Renal pelvis (tissue), 3 donors: ENCODE measurements around the gene ZNF518A. TPM values are rescaled to one million over a fixed set of nuclear protein-coding genes. Genes with fewer than 3 reads are reported as not detected.

Experiments used
- polyA plus RNA-seq, 3 donors: library from polyadenylated mRNA; unstranded; fragments of 120-200 nt; gene quantifications; one replicate each; pipeline ENCODE4 v1.2.1, GENCODE V29; 2013; ENCODE audit not compliant: insufficient read length in 3 of 3

Gene ZNF518A
- polyA plus RNA-seq, 3 donors = 32.4 to 55.3 (median 50.5) TPM

Other genes starting within 250 kb of the ZNF518A start
- gene CC2D2B, start 222.3 kb upstream of the ZNF518A start, polyA plus RNA-seq = 1 to 10 TPM; 1.6 to 2.7 (median 1.8) TPM
- 10 to 100 TPM; 14.0 to 18.3 (median 18.2) TPM for gene CCNJ, start 86.7 kb upstream of the ZNF518A start, polyA plus RNA-seq
- gene BLNK, start 141.3 kb downstream of the ZNF518A start, polyA plus RNA-seq = 10 to 100 TPM; 36.9 to 59.3 (median 47.2) TPM
- under 1 TPM in 2 of 3 donors, not detected in 1; 0.12 to 0.34 TPM for gene DNTT, start 174.1 kb downstream of the ZNF518A start, polyA plus RNA-seq
- not detected for gene OPALIN, start 228.7 kb downstream of the ZNF518A start, polyA plus RNA-seq